HEK293T (cell line): Measurements from ENCODE around the gene ABR.

Source experiments
- ARNT ChIP-seq: fragments of 450-650 bp; IDR thresholded peaks from 2 replicates; pipeline ENCODE4 v1.6.1; 2017; ENCODE audit warnings: mild to moderate bottlenecking
- BHLHE40 ChIP-seq: fragments of 450-650 bp; IDR thresholded peaks from 2 replicates; pipeline ENCODE4 v1.6.1; 2016; ENCODE audit warnings: mild to moderate bottlenecking, moderate library complexity, borderline replicate concordance
- CTBP1 ChIP-seq: fragments of 450-650 bp; IDR thresholded peaks from 2 replicates; pipeline ENCODE4 v1.6.1; 2016; ENCODE audit warnings: borderline replicate concordance
- ELF4 ChIP-seq: fragments of 450-650 bp; IDR thresholded peaks from 2 replicates; pipeline ENCODE4 v1.6.1; 2017; ENCODE audit warnings: antibody characterized with exemption
- HDGF ChIP-seq: fragments of 450-650 bp; IDR thresholded peaks from 2 replicates; pipeline ENCODE4 v1.6.1; 2017; ENCODE audit warnings: antibody characterized with exemption, borderline replicate concordance
- NFRKB ChIP-seq: fragments of 450-650 bp; IDR thresholded peaks from 2 replicates; pipeline ENCODE4 v1.6.1; 2016; ENCODE audit warnings: mild to moderate bottlenecking, moderate library complexity
- SP1 ChIP-seq: fragments of 450-650 bp; IDR thresholded peaks from 2 replicates; pipeline ENCODE4 v1.6.1; 2017
- SUZ12 ChIP-seq: fragments of 450-650 bp; IDR thresholded peaks from 2 replicates; pipeline ENCODE4 v1.6.1; 2016; ENCODE audit warnings: mild to moderate bottlenecking
- ZNF384 ChIP-seq: fragments of 450-650 bp; IDR thresholded peaks from 2 replicates; pipeline ENCODE4 v1.6.1; 2016

DNA sequence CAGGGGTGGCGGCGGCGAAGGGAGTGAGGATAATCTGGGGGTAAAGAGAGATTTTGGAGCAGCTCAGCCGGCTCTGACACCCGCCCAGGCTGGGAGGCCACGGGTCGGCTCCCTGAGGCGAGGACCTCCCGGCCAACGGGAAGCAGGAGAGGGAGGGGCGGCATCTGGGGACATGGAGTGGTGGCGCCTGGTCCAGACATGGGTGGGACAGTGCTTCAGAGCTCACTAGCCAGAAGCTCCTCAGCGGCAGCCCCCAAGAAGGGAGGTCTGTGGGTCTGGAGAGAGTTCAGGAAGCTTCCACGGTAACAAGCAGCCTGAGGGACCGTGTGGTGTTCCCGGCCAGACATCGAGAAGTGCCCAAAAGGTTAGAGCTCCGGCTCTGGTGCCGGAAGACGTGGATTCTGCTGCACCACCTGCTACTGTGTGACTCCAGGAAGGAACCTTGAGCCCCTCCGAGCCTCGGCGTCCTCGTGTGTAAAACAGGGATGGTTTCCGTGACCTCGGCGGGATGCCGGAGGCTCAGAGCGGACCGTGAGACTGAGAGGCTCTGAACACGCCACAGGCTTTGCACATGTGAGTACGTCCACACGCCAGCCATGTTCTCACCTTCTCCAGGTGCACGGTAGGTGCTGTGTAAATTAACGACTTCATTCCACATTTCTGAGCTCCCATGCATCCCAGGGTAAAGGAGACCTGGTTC, 126.0 kb downstream of the ABR start:
- TF ChIP-seq SUZ12 (no peak), BHLHE40 (no peak), ZNF384 (no peak), CTBP1 (no peak), ELF4 (no peak), NFRKB (no peak), HDGF (no peak), SP1 (no peak), ARNT (no peak)
